Measurements from ENCODE around the gene TVP23A.

DNA sequence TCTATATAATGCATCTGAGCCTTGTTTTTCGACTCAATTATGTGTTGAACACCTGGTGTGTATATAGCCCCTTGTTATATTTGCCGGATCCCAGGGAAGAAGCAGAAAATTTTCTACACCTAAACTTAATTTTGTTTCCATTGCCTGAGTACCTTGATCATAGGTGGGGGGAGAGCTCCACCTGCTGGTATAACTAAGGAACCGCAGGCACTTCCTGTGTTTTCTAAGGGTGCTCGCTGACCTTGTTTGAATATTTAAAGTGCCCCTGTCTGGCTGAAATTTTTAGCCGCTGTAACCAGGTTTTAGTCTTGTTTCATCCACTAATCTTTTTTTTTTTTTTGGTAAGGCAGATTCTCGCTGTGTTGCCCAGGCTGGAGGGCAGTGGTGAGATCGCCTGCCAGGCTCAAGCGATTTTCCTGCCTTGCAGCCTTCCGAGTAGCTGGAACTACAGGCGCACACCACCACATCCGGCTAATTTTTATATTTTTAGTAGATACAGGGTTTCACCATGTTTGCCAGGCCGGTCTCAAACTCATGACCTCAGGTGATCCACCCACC is 81.4 kb downstream of the TVP23A start:
- no peak for TF ChIP-seq MAX (IDR thresholded peaks at IDR 0.05)
- no peak for TF ChIP-seq TAF1 (IDR thresholded peaks at IDR 0.05; ENCODE audit: low read depth)
- no peak for TF ChIP-seq EP300 (IDR thresholded peaks at IDR 0.05; ENCODE audit: borderline replicate concordance)
- TF ChIP-seq YY1 (IDR thresholded peaks at IDR 0.05; ENCODE audit: low read depth), result no peak
- no peak for TF ChIP-seq EGR1 (IDR thresholded peaks at IDR 0.05)
- TF ChIP-seq REST (IDR thresholded peaks at IDR 0.05; ENCODE audit: low read depth), result no peak
- TF ChIP-seq CREB1 (IDR thresholded peaks at IDR 0.05; ENCODE audit: low read depth), result no peak
- TF ChIP-seq FOXM1 (IDR thresholded peaks at IDR 0.05; ENCODE audit: borderline replicate concordance, low read depth), result no peak
- no peak for TF ChIP-seq CEBPB (IDR thresholded peaks at IDR 0.05)
- TF ChIP-seq TCF12 (IDR thresholded peaks at IDR 0.05; ENCODE audit: low read depth), result no peak
- TF ChIP-seq RAD21 (IDR thresholded peaks at IDR 0.05; ENCODE audit: low read depth), result peak; percentile 97
